Neural cell (in vitro differentiated cells): Measurements from ENCODE around the gene TRERF1. TPM values are rescaled to one million over a fixed set of nuclear protein-coding genes. Genes with fewer than 3 reads are reported as not detected.

Experiments
- H2AFZ ChIP-seq: fragments of 200-600, 300-800 bp; sonication (generic), shearing (Covaris generic); 2 replicates; pipeline ENCODE4 v1.6.0; 2014; ENCODE audit warnings: low read depth, mild to moderate bottlenecking, antibody characterized with exemption, low read length, moderate library complexity
- H3F3A ChIP-seq: fragments of 200-600 bp; shearing (Covaris generic); 2 replicates; pipeline ENCODE4 v1.6.1; 2016; ENCODE audit warnings: mild to moderate bottlenecking, moderate library complexity, mixed read lengths, antibody characterized with exemption, low read length; ENCODE audit not compliant: insufficient read depth, poor library complexity, severe bottlenecking
- H3K27ac ChIP-seq: fragments of 200-600, 300-800 bp; sonication (generic), shearing (Covaris generic); 2 replicates; pipeline ENCODE4 v1.5.1; 2014; ENCODE audit warnings: mild to moderate bottlenecking, low read length, moderate library complexity
- H3K27me3 ChIP-seq: fragments of 300-800, 200-600 bp; sonication (generic), shearing (Covaris generic); 2 replicates; pipeline ENCODE4 v1.6.0; 2014; ENCODE audit warnings: mild to moderate bottlenecking, low read depth, low read length, moderate library complexity; ENCODE audit not compliant: insufficient read depth
- H3K36me3 ChIP-seq: fragments of 300-800, 200-600 bp; sonication (generic), shearing (Covaris generic); 2 replicates; pipeline ENCODE4 v1.5.1; 2014; ENCODE audit warnings: mild to moderate bottlenecking, antibody characterized with exemption, low read length, moderate library complexity; ENCODE audit not compliant: insufficient read depth
- H3K4me2 ChIP-seq: fragments of 300-800, 200-600 bp; sonication (generic), shearing (Covaris generic); 2 replicates; pipeline ENCODE4 v1.6.0; 2014; ENCODE audit warnings: mild to moderate bottlenecking, low read length
- H3K4me3 ChIP-seq: fragments of 300-800, 200-600 bp; sonication (generic), shearing (Covaris generic); 2 replicates; pipeline ENCODE4 v1.5.1; 2014; ENCODE audit warnings: mild to moderate bottlenecking, low read length, moderate library complexity
- H3K79me2 ChIP-seq: fragments of 200-600 bp; shearing (Covaris generic); replicated peaks from 2 replicates; pipeline ENCODE4 v1.6.0; 2014; ENCODE audit warnings: mild to moderate bottlenecking, low read length, moderate library complexity; ENCODE audit not compliant: insufficient read depth
- H3K9ac ChIP-seq: fragments of 300-800, 200-600 bp; sonication (generic), shearing (Covaris generic); 2 replicates; pipeline ENCODE4 v1.6.1; 2016; ENCODE audit warnings: mild to moderate bottlenecking, low read length, mixed read lengths
- H3K9me2 ChIP-seq: fragments of 200-600 bp; shearing (Covaris generic); 2 replicates; pipeline ENCODE4 v1.6.1; 2016; ENCODE audit warnings: mild to moderate bottlenecking, low read length, mixed read lengths; ENCODE audit not compliant: insufficient read depth
- H3K9me3 ChIP-seq: fragments of 200-600, 300-800 bp; sonication (generic), shearing (Covaris generic); 2 replicates; pipeline ENCODE4 v1.6.1; 2016; ENCODE audit warnings: mild to moderate bottlenecking, mixed run types, low read length, moderate library complexity, mixed read lengths
- H4K20me1 ChIP-seq: fragments of 200-600 bp; shearing (Covaris generic); 2 replicates; pipeline ENCODE4 v1.6.1; 2016; ENCODE audit warnings: mild to moderate bottlenecking, mixed run types; ENCODE audit not compliant: insufficient read depth
- CTCF ChIP-seq: fragments of 450-650 bp; IDR thresholded peaks from 2 replicates; pipeline ENCODE4 v1.5.1; 2014; ENCODE audit warnings: antibody characterized with exemption, mild to moderate bottlenecking, moderate library complexity; ENCODE audit not compliant: poor library complexity, severe bottlenecking
- EP300 ChIP-seq: fragments of 450-650 bp; conservative IDR thresholded peaks from 2 replicates; pipeline ENCODE4 v1.6.1; 2014; ENCODE audit warnings: antibody characterized with exemption, mild to moderate bottlenecking, moderate library complexity; ENCODE audit not compliant: poor library complexity, severe bottlenecking
- EZH2 ChIP-seq: fragments of 200-600, 300-800 bp; shearing (Covaris generic), sonication (generic); IDR thresholded peaks from 2 replicates; pipeline ENCODE4 v1.6.1; 2014; ENCODE audit warnings: antibody characterized with exemption, low read length, borderline replicate concordance, mild to moderate bottlenecking; ENCODE audit not compliant: insufficient read depth, poor library complexity, severe bottlenecking
- MXI1 ChIP-seq: fragments of 450-650 bp; conservative IDR thresholded peaks from 2 replicates; pipeline ENCODE4 v1.6.1; 2014; ENCODE audit warnings: antibody characterized with exemption, mild to moderate bottlenecking; ENCODE audit not compliant: poor library complexity, severe bottlenecking
- POLR2AphosphoS5 ChIP-seq: IDR thresholded peaks from 2 replicates; pipeline ENCODE4 v1.6.1; 2012
- RAD21 ChIP-seq: fragments of 450-650 bp; conservative IDR thresholded peaks from 2 replicates; pipeline ENCODE4 v1.6.1; 2014; ENCODE audit warnings: antibody characterized with exemption, mild to moderate bottlenecking, moderate library complexity
- REST ChIP-seq: IDR thresholded peaks from 2 replicates; pipeline ENCODE4 v1.6.1; 2012; ENCODE audit warnings: borderline replicate concordance
- SMC3 ChIP-seq: fragments of 450-650 bp; conservative IDR thresholded peaks from 2 replicates; pipeline ENCODE4 v1.6.1; 2014; ENCODE audit warnings: antibody characterized with exemption, mild to moderate bottlenecking, moderate library complexity; ENCODE audit not compliant: poor library complexity
- TAF1 ChIP-seq: IDR thresholded peaks from 2 replicates; pipeline ENCODE4 v1.6.1; 2012; ENCODE audit warnings: low read depth
- polyA plus RNA-seq: library from polyadenylated mRNA; depleted of rRNA; stranded (reverse); fragments of >200 nt; gene quantifications from 2 replicates; pipeline ENCODE4 v1.2.3, GENCODE V29; 2014

TRERF1 gene
- polyA plus RNA-seq, 1 donor from 2014 or later: 4.5 TPM

- no peaks in the 10 kb centered on the region for H3K36me3 ChIP-seq
- H4K20me1 ChIP-seq: no peaks in the 10 kb centered on the region
- H3K79me2 ChIP-seq: no peaks in the 10 kb centered on the region
- H2AFZ ChIP-seq: no peak overlapping the region
- no peak overlapping the region for H3K4me3 ChIP-seq
- no peak overlapping the region for H3K9ac ChIP-seq
- no peaks in the 10 kb centered on the region for H3K9me3 ChIP-seq
- H3F3A ChIP-seq: no peaks in the 10 kb centered on the region
- H3K4me2 ChIP-seq: no peak overlapping the region
- no peak overlapping the region for H3K27ac ChIP-seq
- H3K27me3 ChIP-seq: no peaks in the 10 kb centered on the region
- no peak for TF ChIP-seq POLR2AphosphoS5
- no peak for TF ChIP-seq SMC3
- TF ChIP-seq TAF1: no peak
- no peak for TF ChIP-seq EP300
- TF ChIP-seq MXI1: no peak
- no peak for TF ChIP-seq CTCF
- no peak for TF ChIP-seq RAD21
- TF ChIP-seq REST: no peak
- TF ChIP-seq EZH2: no peak
- no peaks in the 10 kb centered on the region for H3K9me2 ChIP-seq
These were observed 179.6 kb downstream of the TRERF1 start for GRCh38 chr6:42271834-42272805.

GRCh38 chr6:42269974-42270510 is 181.7 kb downstream of the TRERF1 start:
- Histone ChIP-seq H3K27ac (no peak overlapping the region), H3K9me3 (no peaks in the 10 kb centered on the region), H3K9ac (no peak overlapping the region), H3K27me3 (no peaks in the 10 kb centered on the region), H3K79me2 (no peaks in the 10 kb centered on the region), H3K36me3 (no peaks in the 10 kb centered on the region), H3K9me2 (no peaks in the 10 kb centered on the region), H3K4me2 (no peak overlapping the region), H2AFZ (no peak overlapping the region), H3K4me3 (no peak overlapping the region), H3F3A (no peaks in the 10 kb centered on the region), H4K20me1 (no peaks in the 10 kb centered on the region)
- TF ChIP-seq REST (no peak), TAF1 (no peak), SMC3 (no peak), RAD21 (no peak), EZH2 (no peak), POLR2AphosphoS5 (no peak), MXI1 (no peak), CTCF (no peak)
